HCT116 (cell line): Measurements from ENCODE around the gene PLSCR5. TPM values are rescaled to one million over a fixed set of nuclear protein-coding genes. Genes with fewer than 3 reads are reported as not detected.

Experiments
- ATAC-seq: fragments of 200-7000 bp; cut with Tn5 transposase; 2 replicates; pipeline ENCODE4 v1.9.1; 2020; ENCODE audit warnings: mild to moderate bottlenecking, moderate library complexity
- BruUV-seq: library from RNA; stranded (reverse); fragments of 400-500 nt; replicated peaks from 2 replicates; lab custom pipeline; 2021; lab: Mats Ljungman, UMichigan
- CTCF ChIA-PET: fragments of 300-600 bp; sonication (Branson Sonifier 250); formaldehyde crosslinking; loops from one replicate; lab custom pipeline; 2021; ENCODE audit warnings: antibody characterized with exemption; lab: Charles Lee
- POLR2A ChIA-PET: fragments of 300-600, 350-600 bp; sonication (Branson Sonifier 250); formaldehyde crosslinking; loops from one replicate; lab custom pipeline; 2021; ENCODE audit warnings: antibody characterized with exemption; lab: Charles Lee
- RAD21 ChIA-PET, 2 experiments: fragments of 300-600 bp; sonication (Branson Sonifier 250); formaldehyde crosslinking; loops; one replicate each; lab custom pipeline; 2023; ENCODE audit warnings: low total read pairs in 2 of 2; ENCODE audit not compliant: uncharacterized antibody in 2 of 2, unreplicated experiment in 2 of 2, low non-redundant PET in 1 of 2; lab: Charles Lee
- DNase-seq: peaks from one replicate; pipeline ENCODE4 v3.0.0-alpha.2; 2010; ENCODE audit warnings: low read depth, low spot score
- H2AFZ ChIP-seq: fragments of 200-600 bp; shearing (Covaris generic), sonication (generic); 2 replicates; pipeline ENCODE4 v1.6.1; 2017; ENCODE audit warnings: low read depth, mixed run types, mixed read lengths, antibody characterized with exemption, low read length; ENCODE audit not compliant: poor library complexity, severe bottlenecking
- H3K27ac ChIP-seq: 2 replicates; pipeline ENCODE4 v1.5.1; 2012; ENCODE audit warnings: low read depth, low read length
- H3K27me3 ChIP-seq: fragments of 200-600 bp; sonication (generic); 2 replicates; pipeline ENCODE4 v1.6.1; 2016; ENCODE audit warnings: mixed run types, low read length, mixed read lengths; ENCODE audit not compliant: insufficient read depth
- H3K36me3 ChIP-seq, 2 experiments: fragments of 200-500 bp in 1 of 2; fragments of 200-600 bp in 1 of 2; sonication (Bioruptor generic) in 1 of 2; sonication (generic) in 1 of 2; 2 replicates each; pipeline versions ENCODE4 v1.5.1 to v1.6.1; 2014 to 2016; ENCODE audit warnings: low read length in 2 of 2, inconsistent platforms in 1 of 2, mixed read lengths in 1 of 2, mixed run types in 1 of 2; ENCODE audit not compliant: insufficient read depth in 2 of 2, control insufficient read depth in 1 of 2
- H3K4me1 ChIP-seq, 2 experiments: fragments of 200-600 bp in 1 of 2; sonication (generic) in 1 of 2; 2 replicates each; pipeline versions ENCODE4 v1.5.1 to v1.6.1; 2012 to 2017; ENCODE audit warnings: low read length in 2 of 2, inconsistent platforms in 1 of 2, mild to moderate bottlenecking in 1 of 2, mixed read lengths in 1 of 2, mixed run types in 1 of 2, moderate library complexity in 1 of 2; ENCODE audit not compliant: insufficient read depth in 2 of 2, control insufficient read depth in 1 of 2
- H3K4me2 ChIP-seq: fragments of 200-600 bp; sonication (generic); 2 replicates; pipeline ENCODE4 v1.6.1; 2017; ENCODE audit warnings: mixed run types, low read length, mixed read lengths
- H3K4me3 ChIP-seq, 2 experiments: fragments of 200-600 bp in 1 of 2; sonication (generic) in 1 of 2; replicated peaks in 1 of 2; 2 replicates each; pipeline ENCODE4 v1.5.1; 2011 to 2016; ENCODE audit warnings: low read length in 2 of 2, control low read depth in 1 of 2, low read depth in 1 of 2, mild to moderate bottlenecking in 1 of 2, mixed read lengths in 1 of 2, mixed run types in 1 of 2
- H3K79me2 ChIP-seq: fragments of 200-600 bp; sonication (generic); 2 replicates; pipeline ENCODE4 v1.6.1; 2017; ENCODE audit warnings: mild to moderate bottlenecking, mixed run types, low read length, moderate library complexity, mixed read lengths; ENCODE audit not compliant: insufficient read depth
- H3K9ac ChIP-seq: fragments of 200-600 bp; sonication (generic); 2 replicates; pipeline ENCODE4 v1.6.1; 2016; ENCODE audit warnings: low read length, mixed read lengths
- H3K9me2 ChIP-seq: fragments of 200-600 bp; sonication (generic), shearing (Covaris generic); 2 replicates; pipeline ENCODE4 v1.6.1; 2017; ENCODE audit warnings: mixed run types, mild to moderate bottlenecking, moderate library complexity; ENCODE audit not compliant: insufficient read depth
- H3K9me3 ChIP-seq, 2 experiments: fragments of 200-500 bp in 1 of 2; fragments of 200-600 bp in 1 of 2; sonication (Bioruptor generic) in 1 of 2; sonication (generic) in 1 of 2; 2 replicates each; pipeline ENCODE4 v1.6.1; 2014 to 2017; ENCODE audit warnings: low read length in 2 of 2, mixed read lengths in 2 of 2, inconsistent platforms in 1 of 2, low read depth in 1 of 2, mild to moderate bottlenecking in 1 of 2, mixed run types in 1 of 2, moderate library complexity in 1 of 2; ENCODE audit not compliant: control insufficient read depth in 1 of 2, insufficient read depth in 1 of 2
- H4K20me1 ChIP-seq: fragments of 200-600 bp; sonication (generic), shearing (Covaris generic); 2 replicates; pipeline ENCODE4 v1.6.1; 2017; ENCODE audit warnings: mixed run types, mild to moderate bottlenecking, moderate library complexity; ENCODE audit not compliant: insufficient read depth
- ATF3 ChIP-seq: IDR thresholded peaks from 2 replicates; pipeline ENCODE4 v1.6.1; 2012
- CBX3 ChIP-seq: IDR thresholded peaks from 2 replicates; pipeline ENCODE4 v1.6.1; 2012; ENCODE audit warnings: low read depth
- EZH2 ChIP-seq: fragments of 200-600 bp; sonication (generic); IDR thresholded peaks from 2 replicates; pipeline ENCODE4 v1.6.1; 2017; ENCODE audit warnings: antibody characterized with exemption, mixed run types
- EZH2phosphoT487 ChIP-seq: fragments of 200-600 bp; IDR thresholded peaks from 2 replicates; pipeline ENCODE4 v1.6.1; 2018; ENCODE audit warnings: antibody characterized with exemption, borderline replicate concordance
- FOSL1 ChIP-seq: IDR thresholded peaks from 2 replicates; pipeline ENCODE4 v1.6.1; 2012; ENCODE audit warnings: low read depth
- MAX ChIP-seq: IDR thresholded peaks from 2 replicates; pipeline ENCODE4 v1.6.1; 2012
- REST ChIP-seq: IDR thresholded peaks from 2 replicates; pipeline ENCODE4 v1.6.1; 2012; ENCODE audit warnings: low read depth
- SP1 ChIP-seq: IDR thresholded peaks from 2 replicates; pipeline ENCODE4 v1.6.1; 2012; ENCODE audit warnings: low read depth
- ZBTB33 ChIP-seq: IDR thresholded peaks from 2 replicates; pipeline ENCODE4 v1.6.1; 2011; ENCODE audit warnings: mild to moderate bottlenecking, low read length, moderate library complexity; ENCODE audit not compliant: insufficient replicate concordance; ENCODE audit errors: extremely low read depth
- intact Hi-C: fragments of 100-400 bp; cut with micrococcal nuclease; formaldehyde crosslinking; loops from 2 replicates; pipeline ENCODE4 v1.10.0; 2022
- total RNA-seq: library from RNA; stranded (reverse); gene quantifications from one replicate; pipeline ENCODE4 v1.2.1, GENCODE V29; 2021; ENCODE audit not compliant: unreplicated experiment

Gene PLSCR5
- total RNA-seq, 1 experiment from 2014 or later, result not detected

GRCh38 chr3:146593776-146594175 is 11.4 kb downstream of the PLSCR5 start:
- RAD21 ChIA-PET, result no interaction called here
- intact Hi-C loops, result loop anchor here (5.0 to 10.0 kb wide), 2 partner anchors 599 to 1871 kb away; no protein-coding TSS in a partner anchor
- no peaks in the 10 kb centered on the region for H3K27me3 ChIP-seq
- H3K4me2 ChIP-seq, result no peak overlapping the region
- CTCF ChIA-PET, result interaction anchor here (0.8 to 2.5 kb wide), 8 partner anchors 9 to 267 kb away, joined by 3 to 15 read pairs (median 6); partner anchors contain the start of gene PLSCR5
- H3K4me1 ChIP-seq, result no peaks in the 10 kb centered on the region
- POLR2A ChIA-PET, result no interaction called here
- BruUV-seq, result no TSS peak
- H3K36me3 ChIP-seq, result no peaks in the 10 kb centered on the region
- ATAC-seq (no peak), DNase-seq (no peak)
- no peak overlapping the region for H3K4me3 ChIP-seq
- no peaks in the 10 kb centered on the region for H3K79me2 ChIP-seq
- H4K20me1 ChIP-seq, result no peaks in the 10 kb centered on the region
- no peaks in the 10 kb centered on the region for H3K9me3 ChIP-seq
- H3K27ac ChIP-seq, result no peak overlapping the region
- H2AFZ ChIP-seq, result peak overlapping the region; percentile 27
- TF ChIP-seq ZBTB33, result no peak
- TF ChIP-seq FOSL1, result no peak
- TF ChIP-seq CBX3, result no peak
- TF ChIP-seq REST, result no peak
- no peak for TF ChIP-seq EZH2
- no peak for TF ChIP-seq ATF3
- TF ChIP-seq MAX, result no peak
- TF ChIP-seq EZH2phosphoT487, result no peak
- no peak for TF ChIP-seq SP1
- no peaks in the 10 kb centered on the region for H3K9me2 ChIP-seq
- no peak overlapping the region for H3K9ac ChIP-seq
